ENCODE measurements around the gene ZFC3H1.

DNA sequence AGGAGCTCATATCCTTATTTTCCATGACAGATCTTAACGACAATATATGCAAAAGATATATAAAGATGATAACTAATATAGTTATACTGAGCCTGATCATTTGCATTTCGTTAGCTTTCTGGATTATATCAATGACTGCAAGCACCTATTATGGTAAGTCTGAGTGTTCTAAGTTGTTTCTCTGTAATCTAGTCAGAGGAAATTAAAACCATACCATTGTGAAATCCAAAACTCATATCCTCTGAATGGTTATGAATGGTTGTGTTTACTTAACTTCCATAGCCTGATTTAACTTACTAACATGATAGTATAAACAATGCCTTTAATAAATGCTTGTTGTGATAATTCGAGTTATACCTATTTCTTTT is 23.0 kb upstream of the ZFC3H1 start:
- no peak for TF ChIP-seq EZH2 (IDR thresholded peaks at IDR 0.05; ENCODE audit: insufficient read depth, low read length)
- TF ChIP-seq, protein P1, sequence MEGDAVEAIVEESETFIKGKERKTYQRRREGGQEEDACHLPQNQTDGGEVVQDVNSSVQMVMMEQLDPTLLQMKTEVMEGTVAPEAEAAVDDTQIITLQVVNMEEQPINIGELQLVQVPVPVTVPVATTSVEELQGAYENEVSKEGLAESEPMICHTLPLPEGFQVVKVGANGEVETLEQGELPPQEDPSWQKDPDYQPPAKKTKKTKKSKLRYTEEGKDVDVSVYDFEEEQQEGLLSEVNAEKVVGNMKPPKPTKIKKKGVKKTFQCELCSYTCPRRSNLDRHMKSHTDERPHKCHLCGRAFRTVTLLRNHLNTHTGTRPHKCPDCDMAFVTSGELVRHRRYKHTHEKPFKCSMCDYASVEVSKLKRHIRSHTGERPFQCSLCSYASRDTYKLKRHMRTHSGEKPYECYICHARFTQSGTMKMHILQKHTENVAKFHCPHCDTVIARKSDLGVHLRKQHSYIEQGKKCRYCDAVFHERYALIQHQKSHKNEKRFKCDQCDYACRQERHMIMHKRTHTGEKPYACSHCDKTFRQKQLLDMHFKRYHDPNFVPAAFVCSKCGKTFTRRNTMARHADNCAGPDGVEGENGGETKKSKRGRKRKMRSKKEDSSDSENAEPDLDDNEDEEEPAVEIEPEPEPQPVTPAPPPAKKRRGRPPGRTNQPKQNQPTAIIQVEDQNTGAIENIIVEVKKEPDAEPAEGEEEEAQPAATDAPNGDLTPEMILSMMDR (IDR thresholded peaks at IDR 0.05; ENCODE audit: insufficient read depth, low read depth, low read length): no peak
